ENCODE measurements around the gene HOXC12. TPM values are rescaled to one million over a fixed set of nuclear protein-coding genes. Genes with fewer than 3 reads are reported as not detected.

The HOXC12 gene
- total RNA-seq, 1 donor from 2014 or later = not detected

DNA sequence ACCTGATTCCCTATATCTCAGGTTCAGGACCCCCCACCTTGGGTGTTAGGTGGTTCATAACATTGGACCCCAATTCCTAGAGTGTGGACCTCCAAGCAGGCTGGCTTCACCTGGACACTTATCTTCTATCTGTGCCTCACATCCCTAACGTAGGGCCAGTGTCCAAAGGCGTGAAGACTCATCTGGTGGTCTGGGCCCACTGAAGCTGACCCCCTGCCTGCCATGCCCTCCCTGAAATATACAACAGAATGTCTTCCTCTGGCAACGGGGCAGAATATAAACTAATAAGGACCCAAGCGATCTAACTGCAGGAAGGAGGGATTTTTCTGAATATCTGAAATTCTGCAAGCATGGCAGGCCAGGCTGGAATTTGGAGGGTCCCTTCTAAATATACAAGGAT lies 10.5 kb upstream of the HOXC12 start:
- H3K27me3 ChIP-seq (ENCODE audit: low read depth) = peaks cover 99% of the 10 kb centered on the region

DNA sequence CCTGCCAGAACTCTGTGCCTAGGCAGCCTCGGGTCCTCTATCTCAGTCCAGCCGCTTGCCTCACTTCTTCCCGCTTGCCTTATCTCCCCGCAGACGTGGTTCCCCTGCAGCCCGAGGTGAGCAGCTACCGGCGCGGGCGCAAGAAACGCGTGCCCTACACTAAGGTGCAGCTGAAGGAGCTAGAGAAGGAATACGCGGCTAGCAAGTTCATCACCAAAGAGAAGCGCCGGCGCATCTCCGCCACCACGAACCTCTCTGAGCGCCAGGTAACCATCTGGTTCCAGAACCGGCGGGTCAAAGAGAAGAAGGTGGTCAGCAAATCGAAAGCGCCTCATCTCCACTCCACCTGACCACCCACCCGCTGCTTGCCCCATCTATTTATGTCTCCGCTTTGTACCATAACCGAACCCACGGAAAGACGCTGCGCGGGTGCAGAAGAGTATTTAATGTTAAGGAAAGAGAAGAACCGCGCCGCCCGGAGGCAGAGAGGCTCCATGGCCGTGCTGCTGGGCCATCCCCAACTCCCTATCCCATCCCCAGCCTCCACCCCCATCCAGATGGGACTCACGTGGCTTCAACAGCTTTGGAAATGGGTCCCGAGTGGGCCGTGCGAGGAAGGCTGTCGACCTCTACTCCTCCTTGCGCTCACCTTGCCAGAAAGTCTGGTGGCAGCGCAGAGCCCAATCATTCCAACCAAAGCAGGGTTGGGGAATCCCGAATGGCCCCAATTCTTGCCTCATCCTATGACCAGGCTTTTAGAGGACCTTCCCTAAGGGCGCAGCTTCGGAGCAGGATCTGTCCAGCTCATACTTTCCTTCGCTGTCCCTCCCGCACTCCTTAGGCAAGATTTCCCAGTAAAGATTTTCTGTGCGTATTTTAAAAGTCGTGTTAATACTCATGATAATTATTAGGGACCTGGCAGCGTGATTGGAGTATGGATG lies 9.5 kb upstream of the HOXC12 start:
- H3K4me1 ChIP-seq = no peaks in the 10 kb centered on the region

More for the DNA sequence above, 10.5 kb upstream of the HOXC12 start:
- no peak overlapping the region for H3K4me3 ChIP-seq
- no peak overlapping the region for H3K27ac ChIP-seq
- TF ChIP-seq, protein P1, sequence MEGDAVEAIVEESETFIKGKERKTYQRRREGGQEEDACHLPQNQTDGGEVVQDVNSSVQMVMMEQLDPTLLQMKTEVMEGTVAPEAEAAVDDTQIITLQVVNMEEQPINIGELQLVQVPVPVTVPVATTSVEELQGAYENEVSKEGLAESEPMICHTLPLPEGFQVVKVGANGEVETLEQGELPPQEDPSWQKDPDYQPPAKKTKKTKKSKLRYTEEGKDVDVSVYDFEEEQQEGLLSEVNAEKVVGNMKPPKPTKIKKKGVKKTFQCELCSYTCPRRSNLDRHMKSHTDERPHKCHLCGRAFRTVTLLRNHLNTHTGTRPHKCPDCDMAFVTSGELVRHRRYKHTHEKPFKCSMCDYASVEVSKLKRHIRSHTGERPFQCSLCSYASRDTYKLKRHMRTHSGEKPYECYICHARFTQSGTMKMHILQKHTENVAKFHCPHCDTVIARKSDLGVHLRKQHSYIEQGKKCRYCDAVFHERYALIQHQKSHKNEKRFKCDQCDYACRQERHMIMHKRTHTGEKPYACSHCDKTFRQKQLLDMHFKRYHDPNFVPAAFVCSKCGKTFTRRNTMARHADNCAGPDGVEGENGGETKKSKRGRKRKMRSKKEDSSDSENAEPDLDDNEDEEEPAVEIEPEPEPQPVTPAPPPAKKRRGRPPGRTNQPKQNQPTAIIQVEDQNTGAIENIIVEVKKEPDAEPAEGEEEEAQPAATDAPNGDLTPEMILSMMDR (IDR thresholded peaks at IDR 0.05) = no peak
- no peak for DNase-seq
- intact Hi-C loops (cut with DNase I) = no loop called here
- no peaks in the 10 kb centered on the region for H3K9me3 ChIP-seq
- ATAC-seq = no peak
- H3K36me3 ChIP-seq = no peaks in the 10 kb centered on the region
- no peaks in the 10 kb centered on the region for H3K4me1 ChIP-seq

DNA sequence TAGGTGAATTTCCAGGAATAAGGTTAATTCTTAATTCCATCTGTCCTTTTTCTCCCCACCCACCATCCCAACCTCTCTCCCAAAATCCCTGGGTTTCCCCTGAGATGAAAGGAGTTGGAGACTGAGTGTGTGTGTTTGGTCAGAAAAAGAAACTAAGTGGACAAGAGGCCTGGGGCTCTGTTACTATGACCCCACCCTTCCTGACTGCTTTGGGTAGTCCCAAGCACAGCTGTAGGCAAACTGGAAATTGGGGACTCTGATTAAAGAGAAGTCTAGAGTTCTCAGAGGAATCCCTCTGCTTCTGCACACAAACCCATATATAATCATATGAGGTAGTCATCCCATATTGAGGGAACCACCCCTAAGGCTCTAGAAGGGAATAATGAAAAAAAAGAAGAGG lies 7.0 kb upstream of the HOXC12 start:
- H3K27me3 ChIP-seq (ENCODE audit: low read depth) = peaks cover 99% of the 10 kb centered on the region
- intact Hi-C loops (cut with DNase I) = no loop called here
- no peaks in the 10 kb centered on the region for H3K9me3 ChIP-seq

More for the DNA sequence above, 9.5 kb upstream of the HOXC12 start:
- ATAC-seq (no peak), DNase-seq (no peak)
- Histone ChIP-seq H3K27me3 (ENCODE audit: low read depth) (peaks cover 99% of the 10 kb centered on the region), H3K27ac (no peak overlapping the region), H3K36me3 (no peaks in the 10 kb centered on the region), H3K4me3 (no peak overlapping the region), H3K9me3 (no peaks in the 10 kb centered on the region)
- TF ChIP-seq, protein P1 (IDR thresholded peaks at IDR 0.05) = no peak
- intact Hi-C loops (cut with DNase I) = no loop called here

DNA sequence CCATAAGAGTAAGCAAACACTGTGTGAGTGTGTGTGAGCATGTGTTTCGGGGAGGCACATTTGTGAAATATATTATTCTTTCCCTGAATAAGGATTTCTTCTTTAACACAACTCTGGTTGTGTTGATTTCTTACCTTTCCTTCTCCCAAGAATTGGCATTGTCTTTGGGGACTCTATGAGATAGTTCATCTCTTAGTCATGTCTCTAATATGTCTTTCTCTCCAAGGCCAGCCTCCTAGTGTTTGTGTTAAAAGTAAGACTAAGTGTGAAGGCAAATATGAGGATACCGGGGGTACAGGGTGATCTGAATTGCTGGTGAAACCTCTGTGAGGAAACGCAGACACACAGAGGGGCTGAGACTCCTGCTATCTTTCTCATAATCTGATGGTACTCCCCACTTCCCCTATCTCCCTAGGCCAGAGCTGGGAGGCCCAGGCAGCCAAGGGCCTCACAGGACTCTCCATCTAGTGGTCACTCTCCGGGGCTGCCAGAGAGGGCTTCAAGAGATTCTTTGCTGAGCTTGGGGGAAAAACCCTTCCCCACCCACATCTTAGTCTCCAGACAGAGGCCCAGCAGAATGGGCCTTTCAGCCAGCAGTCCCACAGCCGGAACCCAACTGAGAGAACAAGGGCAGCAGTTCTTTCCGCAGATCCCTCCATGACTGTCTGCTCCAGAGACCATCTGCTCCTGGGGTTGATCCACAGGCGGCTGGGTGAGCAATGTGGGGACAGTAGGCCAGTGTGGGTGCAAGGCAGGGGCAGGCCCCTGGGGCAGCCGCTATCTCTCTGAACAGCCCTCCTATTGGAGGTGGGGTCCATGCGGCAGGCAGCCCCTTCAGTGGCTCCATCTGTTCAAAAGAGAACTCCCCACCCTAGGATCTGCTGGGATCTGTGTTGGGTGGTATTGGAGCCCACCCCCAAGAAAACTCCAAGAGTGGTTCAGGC lies 5.8 kb upstream of the HOXC12 start:
- H3K27me3 ChIP-seq (ENCODE audit: low read depth) = peaks cover 100% of the 10 kb centered on the region
- no peak overlapping the region for H3K4me3 ChIP-seq
- H3K27ac ChIP-seq = no peak overlapping the region
- no peak for ATAC-seq
- no peak for DNase-seq
- TF ChIP-seq, protein P1 (IDR thresholded peaks at IDR 0.05) = no peak
- no peaks in the 10 kb centered on the region for H3K9me3 ChIP-seq
- H3K36me3 ChIP-seq = no peaks in the 10 kb centered on the region
- no peaks in the 10 kb centered on the region for H3K4me1 ChIP-seq
- intact Hi-C loops (cut with DNase I) = no loop called here

More for the DNA sequence above, 7.0 kb upstream of the HOXC12 start:
- ATAC-seq (no peak), DNase-seq (no peak)
- Histone ChIP-seq H3K4me1 (no peaks in the 10 kb centered on the region), H3K27ac (no peak overlapping the region), H3K36me3 (no peaks in the 10 kb centered on the region), H3K4me3 (no peak overlapping the region)
- TF ChIP-seq, protein P1 (IDR thresholded peaks at IDR 0.05) = no peak

DNA sequence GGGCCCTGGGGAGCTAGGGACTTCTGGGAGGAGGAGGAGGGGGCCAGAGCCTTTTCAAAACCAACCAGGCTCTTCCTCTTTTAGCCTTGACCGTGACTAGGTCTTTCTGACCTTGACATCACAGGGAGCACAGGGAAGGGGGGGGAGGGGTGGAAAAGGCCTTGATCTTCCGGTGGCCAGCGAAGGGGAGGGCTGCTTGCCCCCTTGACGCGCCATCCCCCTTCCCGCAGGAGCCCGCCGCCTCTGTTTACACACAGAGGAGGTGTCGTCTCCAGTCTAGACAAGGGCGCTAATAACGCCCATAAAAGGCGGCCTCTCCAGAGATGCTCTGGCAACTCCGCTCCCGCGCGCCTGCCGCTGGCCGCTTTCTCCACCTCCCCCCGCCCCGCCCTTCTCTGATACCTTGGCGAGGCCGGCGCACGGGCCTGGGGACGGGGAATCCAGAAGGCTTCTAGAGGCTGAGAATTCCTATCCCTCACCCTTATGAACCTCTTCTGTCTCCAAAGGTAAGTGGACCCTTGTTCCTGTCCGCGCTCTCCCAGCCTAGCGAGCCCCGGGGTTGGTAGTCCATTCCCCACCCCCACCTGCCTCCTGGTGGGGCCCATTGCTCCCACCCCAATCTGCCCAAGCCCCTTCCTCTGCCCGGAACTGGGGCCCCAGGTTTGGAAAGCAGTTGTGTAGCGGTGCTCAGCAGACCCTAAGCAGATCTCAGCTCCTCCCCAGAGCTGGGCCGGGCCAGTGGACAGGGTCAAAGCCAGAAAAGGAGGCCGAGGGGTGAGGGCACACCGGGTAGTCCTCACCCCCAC lies 4.9 kb upstream of the HOXC12 start:
- peaks cover 100% of the 10 kb centered on the region for H3K27me3 ChIP-seq (ENCODE audit: low read depth)
- intact Hi-C loops (cut with DNase I) = no loop called here
- no peak overlapping the region for H3K4me3 ChIP-seq
- DNase-seq = no peak
- no peak for ATAC-seq
- H3K27ac ChIP-seq = no peak overlapping the region
- H3K4me1 ChIP-seq = no peaks in the 10 kb centered on the region
- no peaks in the 10 kb centered on the region for H3K9me3 ChIP-seq
- TF ChIP-seq, protein P1 (IDR thresholded peaks at IDR 0.05) = no peak
- no peaks in the 10 kb centered on the region for H3K36me3 ChIP-seq
